Uterus (tissue), 2 donors: ENCODE data around the gene SGIP1.

Experiments used
- CTCF ChIP-seq, 4 experiments: fragments of 200-600 bp in 2 of 4; fragments of 450-650 bp in 2 of 4; sonication (generic) in 2 of 4; IDR thresholded peaks; one replicate each; pipeline ENCODE4 v1.5.1; 2016 to 2019; ENCODE audit warnings: antibody characterized with exemption in 4 of 4, mild to moderate bottlenecking in 2 of 4, moderate library complexity in 1 of 4
- POLR2A ChIP-seq, 2 donors: fragments of 450-650 bp; IDR thresholded peaks; one replicate each; pipeline ENCODE4 v1.6.1; 2016; ENCODE audit warnings: antibody characterized with exemption in 2 of 2, mild to moderate bottlenecking in 1 of 2, moderate library complexity in 1 of 2

DNA sequence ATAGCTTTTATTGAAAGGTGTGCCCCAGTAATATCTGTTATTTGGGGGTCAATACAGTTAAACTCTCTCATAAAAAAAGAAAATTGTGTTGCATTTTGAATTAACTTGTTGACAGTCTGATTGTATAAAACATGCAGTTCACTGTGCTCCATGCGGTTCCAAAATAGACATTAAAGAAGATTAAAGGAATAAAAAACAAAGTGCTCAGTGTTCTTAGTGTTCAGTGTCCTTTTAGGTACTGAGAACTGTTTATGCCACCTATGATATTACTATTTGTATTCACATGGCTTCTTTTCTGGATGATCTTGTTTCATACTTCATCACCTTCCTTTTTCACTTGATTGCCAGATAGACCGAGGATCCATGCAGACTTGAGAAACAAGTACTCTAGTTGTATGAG, 15.3 kb upstream of the SGIP1 start:
- TF ChIP-seq POLR2A (IDR thresholded peaks at IDR 0.05) (no peak), CTCF (IDR thresholded peaks at IDR 0.05) (no peak)
